HEK293 (cell line): ENCODE results near the gene FBXO42.

Experiments used
- AEBP2 ChIP-seq: fragments of 450-650 bp; formaldehyde crosslinking; IDR thresholded peaks from 2 replicates; pipeline ENCODE4 v1.5.1; 2016; ENCODE audit warnings: missing biosample characterization, missing genetic modification characterization, borderline replicate concordance
- ATF2 ChIP-seq: fragments of 450-650 bp; formaldehyde crosslinking; IDR thresholded peaks from 2 replicates; pipeline ENCODE4 v1.5.1; 2016; ENCODE audit warnings: missing biosample characterization, missing genetic modification characterization, low read depth
- FEZF1 ChIP-seq: fragments of 450-650 bp; formaldehyde crosslinking; IDR thresholded peaks from 2 replicates; pipeline ENCODE4 v1.5.1; 2016; ENCODE audit warnings: missing biosample characterization, missing genetic modification characterization
- GLIS1 ChIP-seq: fragments of 450-650 bp; formaldehyde crosslinking; IDR thresholded peaks from 2 replicates; pipeline ENCODE4 v1.5.1; 2016; ENCODE audit warnings: missing biosample characterization, missing genetic modification characterization
- KLF9 ChIP-seq: fragments of 450-650 bp; formaldehyde crosslinking; IDR thresholded peaks from 2 replicates; pipeline ENCODE4 v1.5.1; 2016; ENCODE audit warnings: missing biosample characterization, missing genetic modification characterization, low read depth
- REST ChIP-seq: fragments of 450-650 bp; formaldehyde crosslinking; IDR thresholded peaks from 2 replicates; pipeline ENCODE4 v1.5.1; 2016; ENCODE audit warnings: missing biosample characterization, missing genetic modification characterization
- SALL2 ChIP-seq: fragments of 450-650 bp; formaldehyde crosslinking; IDR thresholded peaks from 2 replicates; pipeline ENCODE4 v1.5.0; 2017; ENCODE audit warnings: missing biosample characterization, mild to moderate bottlenecking, missing genetic modification characterization, borderline replicate concordance
- SP3 ChIP-seq: fragments of 450-650 bp; formaldehyde crosslinking; IDR thresholded peaks from 2 replicates; pipeline ENCODE4 v1.5.1; 2016; ENCODE audit warnings: missing biosample characterization, missing genetic modification characterization
- ZBTB6 ChIP-seq: fragments of 450-650 bp; formaldehyde crosslinking; IDR thresholded peaks from 2 replicates; pipeline ENCODE4 v1.5.1; 2017; ENCODE audit warnings: missing biosample characterization, missing genetic modification characterization
- ZBTB8A ChIP-seq: fragments of 450-650 bp; formaldehyde crosslinking; IDR thresholded peaks from 2 replicates; pipeline ENCODE4 v1.5.1; 2016; ENCODE audit warnings: missing biosample characterization, missing genetic modification characterization
- ZEB2 ChIP-seq: fragments of 450-650 bp; formaldehyde crosslinking; IDR thresholded peaks from 2 replicates; pipeline ENCODE4 v1.5.1; 2016; ENCODE audit warnings: missing biosample characterization, missing genetic modification characterization
- ZFP3 ChIP-seq: fragments of 450-650 bp; formaldehyde crosslinking; IDR thresholded peaks from 2 replicates; pipeline ENCODE4 v1.5.1; 2016; ENCODE audit warnings: low read depth, missing biosample characterization, missing genetic modification characterization
- ZNF10 ChIP-seq: fragments of 450-650 bp; formaldehyde crosslinking; IDR thresholded peaks from 2 replicates; pipeline ENCODE4 v1.5.1; 2017; ENCODE audit warnings: missing biosample characterization, missing genetic modification characterization
- ZNF138 ChIP-seq: fragments of 450-650 bp; formaldehyde crosslinking; IDR thresholded peaks from 2 replicates; pipeline ENCODE4 v1.5.1; 2016; ENCODE audit warnings: missing biosample characterization, missing genetic modification characterization, borderline replicate concordance
- ZNF140 ChIP-seq: fragments of 450-650 bp; formaldehyde crosslinking; IDR thresholded peaks from 2 replicates; pipeline ENCODE4 v1.5.1; 2016; ENCODE audit warnings: missing biosample characterization, missing genetic modification characterization
- ZNF24 ChIP-seq: fragments of 450-650 bp; formaldehyde crosslinking; IDR thresholded peaks from 2 replicates; pipeline ENCODE4 v1.5.1; 2016; ENCODE audit warnings: missing biosample characterization, missing genetic modification characterization
- ZNF26 ChIP-seq: fragments of 450-650 bp; formaldehyde crosslinking; IDR thresholded peaks from 2 replicates; pipeline ENCODE4 v1.5.1; 2016; ENCODE audit warnings: missing biosample characterization, missing genetic modification characterization
- ZNF449 ChIP-seq: fragments of 450-650 bp; formaldehyde crosslinking; IDR thresholded peaks from 2 replicates; pipeline ENCODE4 v1.5.1; 2017; ENCODE audit warnings: missing biosample characterization, mild to moderate bottlenecking, missing genetic modification characterization, moderate library complexity
- ZNF513 ChIP-seq: fragments of 450-650 bp; IDR thresholded peaks from 2 replicates; pipeline ENCODE4 v1.5.1; 2018; ENCODE audit warnings: missing biosample characterization, missing genetic modification characterization
- ZNF561 ChIP-seq: fragments of 450-650 bp; IDR thresholded peaks from 2 replicates; pipeline ENCODE4 v1.5.1; 2018; ENCODE audit warnings: missing biosample characterization, missing genetic modification characterization, borderline replicate concordance
- ZNF624 ChIP-seq: fragments of 450-650 bp; formaldehyde crosslinking; IDR thresholded peaks from 2 replicates; pipeline ENCODE4 v1.5.1; 2017; ENCODE audit warnings: missing biosample characterization, missing genetic modification characterization
- ZNF645 ChIP-seq: fragments of 450-650 bp; formaldehyde crosslinking; IDR thresholded peaks from 2 replicates; pipeline ENCODE4; 2016; ENCODE audit warnings: missing biosample characterization, missing genetic modification characterization
- ZNF664 ChIP-seq: fragments of 450-650 bp; formaldehyde crosslinking; IDR thresholded peaks from 2 replicates; pipeline ENCODE4 v1.5.1; 2016; ENCODE audit warnings: missing biosample characterization, missing genetic modification characterization
- ZXDB ChIP-seq: fragments of 450-650 bp; formaldehyde crosslinking; IDR thresholded peaks from 2 replicates; pipeline ENCODE4 v1.5.1; 2016; ENCODE audit warnings: missing biosample characterization, missing genetic modification characterization

FBXO42 gene

GRCh38 chr1:16367258-16367967, 15.1 kb upstream of the FBXO42 start (continued):
- TF ChIP-seq ZNF449 (tag by site-specific recombination), result peak; percentile 63
- TF ChIP-seq SP3 (tag by site-specific recombination), result peak; percentile 86
- TF ChIP-seq ZNF140 (tag by site-specific recombination), result no peak
- TF ChIP-seq SALL2 (tag by site-specific recombination), result no peak
- 0 out of 2 replicates have a peak, but pooled peaks have one; percentile 64 for TF ChIP-seq ZEB2
- TF ChIP-seq KLF9 (tag by site-specific recombination), result peak; percentile 55
- TF ChIP-seq FEZF1 (tag by site-specific recombination), result peak; percentile 6; the same call in 1 of the 2 replicates
- peak; percentile 73 for TF ChIP-seq ZNF513
- TF ChIP-seq ZNF26 (tag by site-specific recombination), result no peak
- no peak for TF ChIP-seq ZNF10 (tag by site-specific recombination)
- no peak for TF ChIP-seq ZBTB6 (tag by site-specific recombination)
- no peak for TF ChIP-seq ZNF624 (tag by site-specific recombination)
- TF ChIP-seq ATF2, result no peak
- no peak for TF ChIP-seq AEBP2 (tag by site-specific recombination)
- TF ChIP-seq REST (tag by site-specific recombination), result no peak
- peak; percentile 91 for TF ChIP-seq ZXDB
- TF ChIP-seq GLIS1 (tag by site-specific recombination), result peak; percentile 80
- TF ChIP-seq ZNF24 (tag by site-specific recombination), result peak; percentile 72
- no peak for TF ChIP-seq ZNF138 (tag by site-specific recombination)
- TF ChIP-seq ZFP3 (tag by site-specific recombination), result no peak
- peak; percentile 85; the same call in 1 of the 2 replicates for TF ChIP-seq ZNF561 (tag by site-specific recombination)
- peak; percentile 96 for TF ChIP-seq ZBTB8A (tag by site-specific recombination)
- TF ChIP-seq ZNF645, result no peak
- no peak for TF ChIP-seq ZNF664 (tag by site-specific recombination)
